Tibial nerve (tissue), 4 donors: ENCODE data around the gene RPL38. TPM values are rescaled to one million over a fixed set of nuclear protein-coding genes. Genes with fewer than 3 reads are reported as not detected.

Source experiments
- DNase-seq, 2 donors: peaks; one replicate each; pipeline ENCODE4 v3.0.0-alpha.2; 2019; ENCODE audit warnings: low spot score in 2 of 2
- H3K27ac ChIP-seq, 4 donors: fragments of 200-600 bp; sonication (generic) in 3 of 4; one replicate each; pipeline ENCODE4 v1.5.1; 2017 to 2019; ENCODE audit warnings: mild to moderate bottlenecking in 1 of 4
- H3K27me3 ChIP-seq, 2 donors: fragments of 200-600 bp; sonication (generic) in 1 of 2; one replicate each; pipeline versions ENCODE4 v1.5.1 to v1.6.0; 2017 to 2019
- H3K36me3 ChIP-seq, 3 donors: fragments of 200-600 bp; sonication (generic); one replicate each; pipeline ENCODE4 v1.5.1; 2018 to 2019
- H3K4me1 ChIP-seq, 4 donors: fragments of 200-600 bp; sonication (generic) in 3 of 4; one replicate each; pipeline ENCODE4 v1.5.1; 2017 to 2019
- H3K4me3 ChIP-seq, 4 donors: fragments of 200-600 bp; sonication (generic) in 3 of 4; one replicate each; pipeline ENCODE4 v1.5.1; 2017 to 2019; ENCODE audit warnings: mild to moderate bottlenecking in 1 of 4, moderate library complexity in 1 of 4
- H3K9me3 ChIP-seq, 4 donors: fragments of 200-600 bp; sonication (generic) in 3 of 4; one replicate each; pipeline ENCODE4 v1.5.1; 2017 to 2019
- EP300 ChIP-seq, 2 donors: sonication (generic); formaldehyde crosslinking; IDR thresholded peaks; one replicate each; pipeline ENCODE4 v1.6.1; 2017; ENCODE audit warnings: antibody characterized with exemption in 2 of 2, mild to moderate bottlenecking in 1 of 2
- POLR2A ChIP-seq, 2 donors: fragments of 450-650 bp; IDR thresholded peaks; one replicate each; pipeline ENCODE4 v1.6.1; 2017; ENCODE audit warnings: antibody characterized with exemption in 2 of 2, mild to moderate bottlenecking in 2 of 2, moderate library complexity in 2 of 2
- WGBS, 2 donors: methylation state at CpG; one replicate each; pipeline ENCODE4 v1.1.5; 2018; 5-methylcytosine and 5-hydroxymethylcytosine counted together
- total RNA-seq, 4 donors: library from RNA; depleted of rRNA; stranded (reverse); fragments of >200 nt; gene quantifications; one replicate each; pipeline ENCODE4 v1.1.0, GENCODE V29; 2016
- TF ChIP-seq, protein P1 (sequence below), 5 experiments: fragments of 200-600 bp in 3 of 5; fragments of 450-650 bp in 2 of 5; sonication (generic) in 3 of 5; IDR thresholded peaks; one replicate each; pipeline ENCODE4 v1.5.1; 2016 to 2019; ENCODE audit warnings: antibody characterized with exemption in 5 of 5, mild to moderate bottlenecking in 3 of 5, moderate library complexity in 2 of 5

Gene RPL38
- total RNA-seq, 4 donors from 2014 or later: 284 to 366 (median 363) TPM

- TF ChIP-seq, protein P1, sequence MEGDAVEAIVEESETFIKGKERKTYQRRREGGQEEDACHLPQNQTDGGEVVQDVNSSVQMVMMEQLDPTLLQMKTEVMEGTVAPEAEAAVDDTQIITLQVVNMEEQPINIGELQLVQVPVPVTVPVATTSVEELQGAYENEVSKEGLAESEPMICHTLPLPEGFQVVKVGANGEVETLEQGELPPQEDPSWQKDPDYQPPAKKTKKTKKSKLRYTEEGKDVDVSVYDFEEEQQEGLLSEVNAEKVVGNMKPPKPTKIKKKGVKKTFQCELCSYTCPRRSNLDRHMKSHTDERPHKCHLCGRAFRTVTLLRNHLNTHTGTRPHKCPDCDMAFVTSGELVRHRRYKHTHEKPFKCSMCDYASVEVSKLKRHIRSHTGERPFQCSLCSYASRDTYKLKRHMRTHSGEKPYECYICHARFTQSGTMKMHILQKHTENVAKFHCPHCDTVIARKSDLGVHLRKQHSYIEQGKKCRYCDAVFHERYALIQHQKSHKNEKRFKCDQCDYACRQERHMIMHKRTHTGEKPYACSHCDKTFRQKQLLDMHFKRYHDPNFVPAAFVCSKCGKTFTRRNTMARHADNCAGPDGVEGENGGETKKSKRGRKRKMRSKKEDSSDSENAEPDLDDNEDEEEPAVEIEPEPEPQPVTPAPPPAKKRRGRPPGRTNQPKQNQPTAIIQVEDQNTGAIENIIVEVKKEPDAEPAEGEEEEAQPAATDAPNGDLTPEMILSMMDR (IDR thresholded peaks at IDR 0.05): no peak
- no peak for TF ChIP-seq POLR2A (IDR thresholded peaks at IDR 0.05)
- TF ChIP-seq EP300 (IDR thresholded peaks at IDR 0.05): no peak
- H3K9me3 ChIP-seq: no peaks in the 10 kb centered on the region
- H3K4me1 ChIP-seq: no peaks in the 10 kb centered on the region
- no peak overlapping the region for H3K27ac ChIP-seq
- H3K27me3 ChIP-seq: no peaks in the 10 kb centered on the region
- H3K36me3 ChIP-seq: peaks cover 0 to 93% (median 0%) of the 10 kb centered on the region in 3 donors
- 67 to 96% methylated on average over 5 to 8 of the region's 8 CpGs for WGBS, 2 donors
- H3K4me3 ChIP-seq: no peak overlapping the region
- no peak for DNase-seq
These were observed 48.7 kb downstream of the RPL38 start for GRCh38 chr17:74252211-74252610.

GRCh38 chr17:74253036-74253435, 49.6 kb downstream of the RPL38 start:
- Histone ChIP-seq H3K9me3 (no peaks in the 10 kb centered on the region), H3K36me3 (peaks cover 0 to 93% (median 0%) of the 10 kb centered on the region in 3 donors), H3K4me3 (no peak overlapping the region), H3K27me3 (no peaks in the 10 kb centered on the region), H3K27ac (no peak overlapping the region), H3K4me1 (no peaks in the 10 kb centered on the region)
- WGBS, 2 donors: 72 to 82% methylated on average over 11 to 13 of the region's 13 CpGs
- DNase-seq: no peak
- TF ChIP-seq POLR2A (IDR thresholded peaks at IDR 0.05): no peak
- TF ChIP-seq, protein P1 (IDR thresholded peaks at IDR 0.05): no peak
- no peak for TF ChIP-seq EP300 (IDR thresholded peaks at IDR 0.05)

DNA sequence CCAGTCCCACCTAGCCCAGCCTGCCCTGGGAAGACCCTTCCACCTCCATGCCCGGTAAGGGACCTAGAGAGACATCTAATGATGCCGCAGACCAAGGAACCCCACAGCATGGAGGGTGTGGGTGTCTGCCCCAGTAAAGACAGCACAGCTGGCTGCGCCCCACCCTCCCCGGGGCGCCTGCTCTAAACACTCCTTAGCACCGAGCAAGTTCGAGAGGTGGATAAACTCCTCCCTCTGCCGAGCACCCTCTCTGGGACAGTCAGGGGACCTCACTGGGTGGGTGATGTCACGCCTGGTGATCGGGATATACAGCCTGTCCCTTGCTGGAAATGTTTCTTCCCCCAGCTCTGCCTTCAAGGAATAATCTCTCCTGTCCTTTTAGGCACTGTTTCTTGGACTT, 53.8 kb downstream of the RPL38 start:
- TF ChIP-seq, protein P1 (IDR thresholded peaks at IDR 0.05): no peak
- TF ChIP-seq POLR2A (IDR thresholded peaks at IDR 0.05) (no peak), EP300 (IDR thresholded peaks at IDR 0.05) (no peak)
- DNase-seq: no peak
- Histone ChIP-seq H3K27me3 (no peaks in the 10 kb centered on the region), H3K4me1 (no peaks in the 10 kb centered on the region), H3K9me3 (no peaks in the 10 kb centered on the region), H3K27ac (no peak overlapping the region), H3K4me3 (no peak overlapping the region), H3K36me3 (peaks cover 0 to 100% (median 0%) of the 10 kb centered on the region in 3 donors)
- 81% methylated on average over 10 of the region's 10 CpGs for WGBS, 2 donors

GRCh38 chr17:74259667-74260524, 56.4 kb downstream of the RPL38 start:
- 76 to 80% methylated on average over 19 to 21 of the region's 21 CpGs for WGBS, 2 donors
- DNase-seq: no peak
- peaks cover 0 to 75% (median 0%) of the 10 kb centered on the region in 3 donors for H3K36me3 ChIP-seq
- no peak overlapping the region for H3K4me3 ChIP-seq
- H3K27me3 ChIP-seq: no peaks in the 10 kb centered on the region
- TF ChIP-seq, protein P1 (IDR thresholded peaks at IDR 0.05): no peak
- TF ChIP-seq POLR2A (IDR thresholded peaks at IDR 0.05) (no peak), EP300 (IDR thresholded peaks at IDR 0.05) (no peak)
- H3K27ac ChIP-seq: no peak overlapping the region
- no peaks in the 10 kb centered on the region for H3K4me1 ChIP-seq
- H3K9me3 ChIP-seq: no peaks in the 10 kb centered on the region

Other genes starting within 250 kb of the RPL38 start
- gene TTYH2, start 9.9 kb downstream of the RPL38 start, total RNA-seq: 10 to 100 TPM; 22.6 to 37.2 (median 26.4) TPM
- gene DNAI2, start 70.6 kb downstream of the RPL38 start, total RNA-seq: under 1 TPM in 1 of 4 donors, not detected in 3; 0.60 TPM
- gene KIF19, start 122.5 kb downstream of the RPL38 start, total RNA-seq: 100 to 1,000 TPM in 3 of 4 donors, 10 to 100 TPM in 1; 77.4 to 211 (median 117) TPM
- gene BTBD17, start 158.2 kb downstream of the RPL38 start, total RNA-seq: not detected
- 1 to 10 TPM in 1 of 4 donors, under 1 TPM in 1, not detected in 2; 0.59 to 2.8 TPM for gene GPR142, start 163.8 kb downstream of the RPL38 start, total RNA-seq
- gene GPRC5C, start 228.4 kb downstream of the RPL38 start, total RNA-seq: 10 to 100 TPM; 41.6 to 96.4 (median 55.1) TPM